HG03571 (cell line): Measurements from ENCODE around the gene LRCH2.
"Not testable (repeated sequence)": the region's sequence is repeated elsewhere in the genome, so short reads cannot be mapped to it uniquely, and the experiment has no call there.

Experiments used
- ATAC-seq: cut with Tn5 transposase; IDR thresholded peaks from one replicate; pipeline ENCODE4 v1.9.1; 2021; ENCODE audit not compliant: unreplicated experiment

The LRCH2 gene

DNA sequence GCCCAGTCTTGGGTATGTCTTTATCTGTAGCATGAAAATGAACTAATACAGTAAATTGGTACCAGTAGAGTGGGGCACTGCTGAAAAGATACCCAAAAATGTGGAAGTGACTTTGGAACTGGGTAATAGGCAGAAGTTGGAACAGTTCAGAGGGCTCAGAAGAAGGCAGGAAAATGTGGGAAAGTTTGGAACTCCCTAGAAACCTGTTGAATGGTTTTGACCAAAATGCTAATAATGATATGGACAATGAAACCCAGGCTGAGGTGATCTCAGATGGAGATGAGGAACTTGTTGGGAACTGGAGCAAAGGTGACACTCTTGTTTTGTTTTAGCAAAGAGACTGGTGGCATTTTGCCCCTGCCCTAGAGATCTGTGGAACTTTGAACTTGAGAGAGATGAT, 24.3 kb downstream of the LRCH2 start:
- not testable (repeated sequence) for ATAC-seq

DNA sequence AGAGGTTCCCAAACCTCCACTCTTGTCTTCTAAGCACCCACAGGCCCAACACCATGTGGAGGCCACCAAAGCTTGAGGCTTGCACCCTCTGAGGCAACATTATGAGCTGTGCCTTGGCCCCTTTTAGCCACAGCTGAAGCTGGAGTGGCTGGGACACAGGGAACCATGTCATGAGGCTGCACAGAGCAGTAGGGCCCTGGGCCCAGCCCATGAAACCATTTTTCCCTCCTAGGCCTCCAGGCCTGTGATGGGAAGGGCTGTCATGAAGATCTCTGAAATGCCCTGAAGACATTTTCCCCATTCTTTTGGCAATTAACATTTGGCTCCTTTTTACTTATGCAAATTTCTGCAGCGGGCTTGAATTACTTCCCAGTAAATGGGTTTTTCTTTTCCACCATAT, 29.9 kb downstream of the LRCH2 start:
- no peak for ATAC-seq

GRCh38 chrX:115192244-115192700, 41.6 kb downstream of the LRCH2 start:
- ATAC-seq, result no peak

DNA sequence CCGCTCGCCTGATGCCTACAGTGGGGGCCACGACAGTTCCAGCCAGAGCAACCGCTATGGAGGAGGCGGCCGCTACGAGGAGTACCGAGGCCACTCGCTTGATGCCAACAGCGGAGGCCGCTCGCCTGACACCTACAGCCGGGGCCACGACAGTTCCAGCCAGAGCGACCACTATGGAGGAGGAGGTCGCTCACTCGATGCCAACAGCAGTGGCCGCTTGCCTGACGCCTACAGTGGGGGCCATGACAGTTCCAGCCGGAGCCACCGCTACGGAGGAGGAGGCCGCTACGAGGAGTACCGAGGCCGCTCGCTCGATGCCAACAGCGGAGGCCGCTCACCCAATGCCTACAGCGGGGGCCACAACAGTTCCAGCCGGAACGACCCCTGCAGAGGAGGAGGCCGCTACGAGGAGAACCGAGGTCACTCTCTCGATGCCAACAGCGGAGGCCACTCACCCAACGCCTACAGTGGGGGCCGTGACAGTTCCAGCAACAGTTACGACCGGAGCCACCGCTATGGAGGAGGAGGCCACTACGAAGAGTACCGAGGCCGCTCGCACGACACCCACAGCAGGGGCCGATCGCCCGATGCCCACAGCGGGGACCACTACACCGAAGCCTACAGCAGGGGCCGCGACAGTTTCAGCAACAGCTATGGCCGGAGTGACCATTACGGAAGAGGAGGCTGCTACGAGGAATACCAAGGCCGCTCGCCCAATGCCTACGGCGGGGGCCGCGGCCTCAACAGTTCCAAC, 42.2 kb downstream of the LRCH2 start:
- ATAC-seq, result no peak

- no peak for ATAC-seq
Observed at GRCh38 chrX:115190636-115191489, 43.0 kb downstream of the LRCH2 start.

GRCh38 chrX:115189646-115190635, 44.0 kb downstream of the LRCH2 start:
- ATAC-seq, result no peak

DNA sequence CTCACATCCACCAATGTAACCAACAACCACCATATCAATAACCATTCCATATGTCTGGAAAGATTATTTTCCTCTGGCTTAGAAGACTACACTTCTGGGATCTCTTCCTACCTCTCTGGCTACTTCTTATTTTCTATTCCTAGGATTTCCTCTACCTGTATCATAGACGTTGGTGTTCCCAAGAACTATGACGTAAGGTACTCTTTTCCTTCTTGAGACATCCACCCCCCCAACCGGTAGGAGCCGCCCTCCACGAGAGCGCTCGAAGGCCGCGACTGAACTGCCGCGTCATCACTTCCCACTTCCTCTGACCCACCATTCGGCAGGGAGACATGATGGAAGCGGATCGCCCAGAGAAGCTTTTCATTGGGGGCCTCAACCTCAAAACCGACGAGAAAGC, 44.8 kb downstream of the LRCH2 start, which contains the start of gene RBMXL3:
RBMXL3 (plus strand) TSS at position 301 of the 400 bp plus-strand sequence; CDS start at position 333, 32 bp downstream.
- no peak for ATAC-seq

- no peak for ATAC-seq
Observed at GRCh38 chrX:115183980-115184379, 49.9 kb downstream of the LRCH2 start.

- ATAC-seq, result no peak
Observed at GRCh38 chrX:115178473-115178872, 55.4 kb downstream of the LRCH2 start.

GRCh38 chrX:115177932-115178331, 56.0 kb downstream of the LRCH2 start:
- ATAC-seq, result no peak

DNA sequence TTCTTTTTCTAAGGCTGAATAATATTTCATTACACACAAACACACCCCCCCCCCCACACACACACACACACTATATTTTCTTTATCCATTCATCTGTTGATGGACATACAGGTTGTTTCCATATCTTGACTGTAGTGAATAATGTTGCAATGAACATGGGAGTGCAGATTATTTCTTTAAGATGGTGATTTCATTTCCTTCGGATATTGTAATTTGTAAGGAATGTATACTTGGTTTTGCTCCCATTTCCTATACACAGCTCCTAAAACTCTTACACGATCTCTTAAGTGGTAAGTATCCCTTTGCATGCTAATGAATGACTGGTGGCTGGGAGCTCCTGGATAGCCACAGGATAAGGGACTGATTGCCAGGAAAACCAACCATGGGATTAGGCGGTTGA, 59.3 kb downstream of the LRCH2 start:
- ATAC-seq, result no peak

GRCh38 chrX:115173181-115173580, 60.7 kb downstream of the LRCH2 start:
- no peak for ATAC-seq

DNA sequence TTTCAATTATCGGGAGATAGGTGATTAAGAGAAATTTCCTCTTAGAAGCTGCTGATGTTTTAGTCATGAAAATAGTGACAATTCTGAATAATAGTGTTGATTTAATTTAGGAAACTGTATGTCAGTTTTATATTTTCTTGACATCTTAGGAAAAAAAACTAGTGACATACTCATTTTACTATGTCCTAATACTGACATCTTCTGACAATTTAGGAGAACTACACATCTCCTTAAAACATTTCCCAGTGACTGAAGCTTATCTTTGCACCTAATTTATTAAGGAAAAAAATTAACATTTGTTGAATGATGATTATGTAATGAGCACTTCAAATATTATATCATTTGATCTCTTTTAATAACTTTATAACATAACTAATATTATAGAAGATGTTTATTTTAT, 86.7 kb downstream of the LRCH2 start:
- no peak for ATAC-seq

DNA sequence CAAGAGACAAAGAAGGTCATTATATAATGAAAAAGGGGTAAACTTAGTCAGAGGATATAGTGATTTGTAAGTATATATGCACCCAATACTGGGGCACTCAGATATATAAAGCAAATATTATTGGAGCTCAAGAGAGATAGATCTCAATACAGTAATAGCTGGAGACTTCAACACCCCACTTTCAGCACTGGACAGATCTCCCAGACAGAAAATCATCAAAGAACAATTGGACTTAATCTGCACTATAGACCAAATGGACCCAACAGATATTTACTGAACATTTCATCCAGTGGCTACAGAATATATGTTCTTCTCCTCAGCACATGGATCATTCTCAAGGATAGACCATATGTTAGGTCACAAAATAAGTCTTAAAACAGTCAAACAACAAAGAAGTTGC, 91.8 kb downstream of the LRCH2 start:
- ATAC-seq, result no peak

- ATAC-seq, result no peak
Observed at GRCh38 chrX:115138040-115138439, 95.9 kb downstream of the LRCH2 start.

- ATAC-seq, result no peak
Observed at GRCh38 chrX:115134382-115134781, 99.5 kb downstream of the LRCH2 start.

- no peak for ATAC-seq
Observed at GRCh38 chrX:115112411-115112810, 121.5 kb downstream of the LRCH2 start.

- ATAC-seq, result no peak
Observed at GRCh38 chrX:115098897-115099296, 135.0 kb downstream of the LRCH2 start.

DNA sequence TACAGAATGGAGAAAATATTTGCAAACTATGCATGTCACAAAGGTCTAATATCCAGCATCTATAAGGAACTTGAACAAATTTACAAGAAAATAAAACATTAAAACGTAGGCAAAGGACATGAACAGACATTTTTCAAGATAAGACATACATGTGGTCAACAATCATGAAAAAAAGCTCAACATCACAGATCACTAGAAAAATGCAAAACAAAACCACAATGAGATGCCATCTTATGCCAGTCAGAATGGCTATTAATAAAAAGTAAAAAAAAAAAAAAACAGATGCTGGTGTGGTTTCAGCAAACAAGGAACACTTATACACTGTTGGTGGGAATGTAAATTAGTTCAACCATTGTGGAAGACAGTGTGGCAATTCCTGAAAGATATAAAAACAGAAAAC, 140.7 kb downstream of the LRCH2 start:
- ATAC-seq, result no peak

GRCh38 chrX:115089419-115089818, 144.5 kb downstream of the LRCH2 start:
- no peak for ATAC-seq

- ATAC-seq, result no peak
Observed at GRCh38 chrX:115068896-115069295, 165.0 kb downstream of the LRCH2 start.
